Body of pancreas (tissue), 4 donors: ENCODE data around the gene SUGT1.

Source experiments
- CTCF ChIP-seq, 7 experiments: fragments of 450-650 bp in 4 of 7; fragments of 200-600 bp in 3 of 7; sonication (generic) in 3 of 7; IDR thresholded peaks; one replicate each; pipeline ENCODE4 v1.5.1; 2016 to 2019; ENCODE audit warnings: antibody characterized with exemption in 7 of 7
- POLR2A ChIP-seq, 3 donors: fragments of 450-650 bp; IDR thresholded peaks; one replicate each; pipeline ENCODE4 v1.6.1; 2016; ENCODE audit warnings: antibody characterized with exemption in 3 of 3, mild to moderate bottlenecking in 2 of 3

GRCh38 chr13:52642131-52642530, 10.5 kb upstream of the SUGT1 start, which contains the start of gene HNRNPA1L2:
- TF ChIP-seq CTCF (IDR thresholded peaks at IDR 0.05) (no peak), POLR2A (IDR thresholded peaks at IDR 0.05) (no peak)
